Hematopoietic multipotent progenitor cell treated with erythropoietin and hydrocortisone succinate and interleukin-3 and kit ligand, for 6 days (in vitro differentiated cells): ENCODE data around the gene LMLN.
"Not testable (repeated sequence)": the region's sequence is repeated elsewhere in the genome, so short reads cannot be mapped to it uniquely, and the experiment has no call there.

Experiments used
- DNase-seq: peaks from one replicate; pipeline ENCODE4 v3.0.0-alpha.2; 2015

The LMLN gene

DNA sequence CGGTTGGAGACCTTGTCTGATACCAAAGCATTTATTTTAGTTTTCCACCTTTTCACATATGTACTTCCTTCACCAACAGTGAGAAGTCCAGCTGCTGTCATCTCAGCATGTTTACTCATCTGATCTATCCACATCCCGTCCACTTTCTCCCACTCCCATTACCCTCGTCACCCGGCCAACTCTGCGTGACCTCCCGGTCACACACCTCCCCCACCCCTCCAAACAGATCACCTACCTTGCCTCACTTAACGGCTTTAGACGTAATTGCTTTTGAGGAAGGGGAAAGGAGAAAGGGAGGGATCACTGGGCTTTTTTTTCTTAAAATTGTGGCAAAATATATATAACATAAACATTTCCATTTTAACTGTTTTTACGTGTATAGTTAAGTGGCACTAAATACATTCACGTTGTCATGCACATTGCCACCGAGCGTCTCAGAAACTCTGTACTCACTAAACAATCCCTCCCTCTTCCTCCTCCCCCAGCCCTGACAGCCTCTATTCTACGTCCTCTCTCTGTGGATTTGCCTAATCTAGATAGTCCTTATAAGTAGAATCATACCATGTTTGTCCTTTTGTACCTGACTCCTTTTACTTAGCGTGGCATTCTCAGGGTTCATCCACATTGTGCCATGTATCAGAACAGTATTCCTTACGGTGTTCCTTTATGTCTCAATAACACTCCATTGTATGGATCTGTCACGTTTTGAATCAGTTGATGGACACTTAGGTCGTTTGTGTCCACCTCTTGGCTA is 67.2 kb downstream of the LMLN start:
- DNase-seq = no peak

DNA sequence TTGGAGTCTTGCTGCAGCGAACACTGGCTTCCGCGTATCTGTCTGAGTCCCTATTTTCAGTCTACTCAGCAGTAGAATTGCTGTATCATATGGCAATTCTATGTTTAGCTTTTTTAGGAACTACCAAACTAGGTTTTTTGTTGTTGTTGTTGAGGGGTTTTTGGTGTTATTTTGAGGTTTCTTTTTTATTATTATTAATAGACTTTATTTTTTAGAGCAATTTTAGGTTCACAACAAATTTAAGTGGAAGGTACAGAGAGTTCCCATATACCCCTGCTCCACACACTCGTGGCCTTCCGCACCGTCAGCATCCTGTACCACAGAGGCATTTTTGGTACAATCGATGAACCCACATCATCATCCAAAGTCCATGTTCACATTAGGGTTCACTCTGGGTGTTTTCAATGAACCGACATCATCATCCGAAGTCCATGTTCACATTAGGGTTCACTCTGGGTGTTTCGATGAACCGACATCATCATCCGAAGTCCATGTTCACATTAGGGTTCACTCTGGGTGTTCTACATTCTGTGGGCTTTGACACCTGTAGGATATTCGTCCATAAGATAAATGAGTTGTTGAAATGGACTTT is 67.9 kb downstream of the LMLN start:
- no peak for DNase-seq

DNA sequence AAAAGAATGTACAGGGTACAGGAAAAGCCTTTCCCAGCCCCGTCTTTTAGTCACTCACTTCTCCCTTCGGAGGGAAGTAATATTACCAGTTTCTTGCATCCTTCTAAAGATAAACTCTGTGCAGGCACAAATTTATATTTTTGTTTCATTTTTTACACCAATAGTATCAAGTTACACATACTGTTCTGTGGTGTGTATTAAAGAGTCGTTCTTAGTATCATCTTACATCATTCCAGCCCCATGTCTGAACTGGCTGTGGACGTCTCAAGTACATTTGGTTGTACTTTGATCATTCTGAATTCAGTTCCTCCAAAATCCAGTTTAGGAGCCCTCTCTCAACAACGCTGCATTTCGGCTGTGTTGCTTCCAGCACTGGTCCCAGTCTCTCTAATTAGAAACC is 68.7 kb downstream of the LMLN start:
- DNase-seq = no peak

DNA sequence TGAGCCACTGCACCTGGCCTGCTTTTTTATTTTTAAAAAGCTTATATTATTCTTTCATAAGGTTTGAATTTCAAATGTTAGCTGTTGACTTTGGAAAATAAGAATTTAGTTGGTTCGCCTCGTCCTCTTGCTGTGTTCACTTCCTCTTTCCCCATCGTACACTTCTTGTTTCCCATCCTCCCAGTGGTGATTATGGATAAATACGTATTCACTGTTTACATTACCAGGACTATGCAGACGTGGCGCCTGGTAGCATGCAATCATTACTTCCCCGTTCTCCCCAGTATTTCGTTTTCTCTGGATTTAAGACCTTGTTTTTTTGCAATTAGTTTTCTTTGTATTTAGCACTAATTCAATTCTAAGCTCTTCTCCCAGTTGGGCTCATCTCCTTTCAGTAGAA is 70.1 kb downstream of the LMLN start:
- no peak for DNase-seq

DNA sequence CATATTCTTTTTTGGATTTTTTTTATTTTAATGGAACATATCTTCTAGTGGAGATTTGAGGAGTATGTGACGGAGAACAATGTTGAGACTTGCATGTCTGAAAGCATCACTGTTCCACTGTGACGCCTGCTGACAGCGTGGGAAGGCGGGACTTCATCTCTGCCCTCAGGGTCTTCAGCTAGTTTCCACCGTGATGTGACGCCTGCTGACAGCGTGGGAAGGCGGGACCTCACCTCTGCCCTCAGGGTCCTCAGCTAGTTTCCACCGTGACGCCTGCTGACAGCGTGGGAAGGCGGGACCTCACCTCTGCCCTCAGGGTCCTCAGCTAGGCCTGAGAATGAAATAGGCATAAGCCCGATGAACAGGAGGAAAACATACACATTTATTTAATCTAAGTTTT is 70.7 kb downstream of the LMLN start:
- DNase-seq = no peak

DNA sequence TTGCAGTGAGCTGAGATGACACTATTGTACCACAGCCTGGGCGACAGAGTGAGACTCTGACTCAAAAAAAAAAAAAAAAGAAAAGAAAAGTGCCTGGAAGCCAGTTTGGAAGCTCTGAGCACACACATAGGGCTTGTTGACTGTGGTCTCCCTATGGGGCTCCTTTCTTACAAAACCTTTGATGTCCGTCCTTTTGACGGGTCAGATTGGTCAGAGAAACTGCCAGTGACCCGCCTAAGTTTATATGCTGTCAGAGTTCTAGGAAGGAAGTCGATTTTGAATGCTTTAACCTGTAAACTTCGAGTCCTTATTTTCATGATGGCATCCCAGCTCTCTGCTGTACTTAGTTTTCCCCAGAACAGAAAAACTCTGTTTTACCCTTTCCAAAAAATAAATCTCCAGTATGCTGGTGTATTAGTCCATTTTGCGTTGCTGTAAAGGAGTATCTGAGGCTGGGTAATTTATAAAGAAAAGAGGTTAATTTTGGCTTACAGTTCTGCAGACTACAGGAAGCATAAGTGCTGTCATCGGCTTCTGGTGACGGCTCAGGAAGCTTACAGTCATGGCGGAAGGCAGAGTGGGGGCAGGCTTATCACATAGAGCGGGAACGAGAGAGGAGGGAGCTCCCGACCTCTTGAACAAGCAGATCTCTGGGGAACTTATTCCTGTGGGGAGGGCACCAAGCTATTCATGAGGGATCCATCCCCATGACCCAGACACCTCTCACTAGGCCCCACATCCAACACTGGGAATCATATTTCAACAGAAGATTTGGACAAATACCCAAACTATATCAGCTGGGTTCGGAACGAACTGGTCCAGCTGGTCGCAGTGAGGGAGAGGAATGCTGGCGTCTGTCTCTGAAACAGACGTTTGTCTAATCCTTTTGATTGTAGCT is 72.3 kb downstream of the LMLN start:
- DNase-seq = peak; percentile 6

DNA sequence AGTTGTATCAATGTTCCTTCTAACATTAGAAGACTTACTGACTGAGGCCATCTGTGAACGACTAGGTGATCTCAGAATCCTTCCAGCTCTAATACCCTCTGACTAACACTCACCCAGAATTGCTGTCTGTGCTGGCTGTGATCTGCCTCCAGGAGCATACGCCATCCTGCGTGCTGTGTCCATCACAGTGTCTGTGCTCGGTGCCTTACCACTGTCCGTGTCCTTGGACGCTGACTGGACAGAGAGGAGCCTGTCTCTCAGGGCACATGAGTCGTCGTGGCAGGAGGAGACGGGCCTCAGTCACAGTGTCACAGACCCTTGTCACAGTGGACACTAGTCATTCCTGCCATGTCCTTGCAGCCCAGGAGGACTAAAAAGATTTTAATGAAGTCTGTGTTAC is 83.1 kb downstream of the LMLN start:
- DNase-seq = no peak

DNA sequence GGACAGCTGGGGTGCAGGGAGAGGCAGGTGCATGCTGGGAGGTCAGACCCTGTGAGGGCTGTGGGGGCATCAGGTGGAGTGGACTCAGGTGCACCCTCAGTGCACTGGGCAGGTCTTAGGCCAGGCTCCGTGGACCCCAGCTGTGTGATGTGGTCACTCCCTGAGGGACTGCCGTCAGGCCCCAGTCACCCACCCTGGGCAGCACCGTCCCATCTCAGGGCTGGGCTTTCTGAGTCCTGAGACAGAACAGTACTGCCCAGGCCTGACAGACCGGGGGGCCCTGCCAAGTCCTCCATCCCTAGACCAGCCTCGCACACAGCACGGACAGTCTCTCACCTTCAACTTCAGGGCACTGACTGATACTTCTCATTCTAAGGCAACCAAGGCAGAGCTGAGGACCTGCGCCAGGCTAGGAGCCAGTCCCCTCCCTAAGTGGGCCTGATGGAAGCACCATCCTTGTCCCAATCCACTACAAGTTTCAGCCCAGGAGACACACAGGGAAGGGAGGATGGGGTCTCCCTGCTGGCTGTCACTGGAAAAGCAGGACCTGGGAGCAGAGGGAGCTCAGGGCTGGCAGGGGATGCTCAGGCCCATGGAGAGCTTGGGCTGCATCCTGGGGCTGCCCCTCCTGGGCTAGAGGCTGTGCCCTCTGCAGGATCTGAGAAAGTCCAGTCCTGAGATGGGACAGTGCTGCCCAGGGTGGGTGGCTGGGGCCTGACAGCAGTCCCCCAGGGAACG is 86.3 kb downstream of the LMLN start:
- DNase-seq = no peak

DNA sequence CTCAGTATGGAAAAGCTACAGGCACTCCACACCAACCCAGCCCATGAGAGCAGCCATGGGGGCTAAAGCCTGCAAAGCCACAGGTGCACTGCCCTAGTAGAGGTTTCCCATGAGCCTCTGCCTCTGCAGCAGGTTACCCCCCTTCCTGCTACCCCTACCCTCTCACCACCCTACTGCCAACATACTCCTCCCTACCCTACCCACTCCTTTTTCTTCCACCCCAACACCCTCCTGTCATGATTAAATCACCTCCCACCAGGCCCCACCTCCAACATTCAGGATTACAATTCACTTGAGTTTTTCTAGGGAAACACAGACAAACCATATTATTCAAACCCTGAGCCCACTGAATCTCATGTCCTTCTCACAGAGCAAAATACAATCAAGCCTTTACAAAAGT is 88.4 kb downstream of the LMLN start:
- no peak for DNase-seq

DNA sequence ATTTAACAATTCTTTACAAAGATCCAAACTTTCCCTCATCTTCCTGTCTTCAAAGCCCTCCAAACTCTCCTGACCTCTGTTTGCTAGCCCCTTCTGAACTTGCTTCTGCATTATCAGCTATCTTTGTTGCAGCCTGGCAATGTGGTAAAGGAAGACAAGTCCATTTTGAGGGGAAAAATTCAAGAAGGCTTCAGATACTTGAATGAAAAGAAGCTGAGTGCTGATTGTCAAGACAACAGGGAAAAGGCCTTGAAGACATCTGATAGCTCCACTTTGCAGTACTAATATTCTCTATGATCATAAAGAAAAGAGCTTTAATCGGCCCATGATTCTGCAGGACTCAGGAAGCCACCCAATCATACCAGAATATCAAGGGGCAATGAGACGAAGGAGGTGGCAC is 91.8 kb downstream of the LMLN start:
- DNase-seq = peak; percentile 51

DNA sequence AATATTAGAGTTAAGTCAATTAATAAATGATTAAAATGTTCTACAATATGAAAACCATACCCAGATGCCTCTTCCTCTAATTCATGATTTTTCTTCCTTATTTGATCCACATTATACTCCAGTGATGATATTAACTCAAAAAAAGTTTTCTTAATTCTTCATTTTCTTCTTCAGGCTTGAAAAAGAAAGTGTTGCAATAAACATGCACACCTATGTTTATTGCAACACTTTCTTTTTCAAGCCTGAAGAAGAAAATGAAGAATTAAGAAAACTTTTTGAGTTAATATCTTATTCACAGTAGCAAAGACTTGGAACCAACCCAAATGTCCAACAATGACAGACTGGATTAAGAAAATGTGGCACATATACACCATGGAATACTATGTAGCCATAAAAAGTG is 93.4 kb downstream of the LMLN start:
- DNase-seq = not testable (repeated sequence)

DNA sequence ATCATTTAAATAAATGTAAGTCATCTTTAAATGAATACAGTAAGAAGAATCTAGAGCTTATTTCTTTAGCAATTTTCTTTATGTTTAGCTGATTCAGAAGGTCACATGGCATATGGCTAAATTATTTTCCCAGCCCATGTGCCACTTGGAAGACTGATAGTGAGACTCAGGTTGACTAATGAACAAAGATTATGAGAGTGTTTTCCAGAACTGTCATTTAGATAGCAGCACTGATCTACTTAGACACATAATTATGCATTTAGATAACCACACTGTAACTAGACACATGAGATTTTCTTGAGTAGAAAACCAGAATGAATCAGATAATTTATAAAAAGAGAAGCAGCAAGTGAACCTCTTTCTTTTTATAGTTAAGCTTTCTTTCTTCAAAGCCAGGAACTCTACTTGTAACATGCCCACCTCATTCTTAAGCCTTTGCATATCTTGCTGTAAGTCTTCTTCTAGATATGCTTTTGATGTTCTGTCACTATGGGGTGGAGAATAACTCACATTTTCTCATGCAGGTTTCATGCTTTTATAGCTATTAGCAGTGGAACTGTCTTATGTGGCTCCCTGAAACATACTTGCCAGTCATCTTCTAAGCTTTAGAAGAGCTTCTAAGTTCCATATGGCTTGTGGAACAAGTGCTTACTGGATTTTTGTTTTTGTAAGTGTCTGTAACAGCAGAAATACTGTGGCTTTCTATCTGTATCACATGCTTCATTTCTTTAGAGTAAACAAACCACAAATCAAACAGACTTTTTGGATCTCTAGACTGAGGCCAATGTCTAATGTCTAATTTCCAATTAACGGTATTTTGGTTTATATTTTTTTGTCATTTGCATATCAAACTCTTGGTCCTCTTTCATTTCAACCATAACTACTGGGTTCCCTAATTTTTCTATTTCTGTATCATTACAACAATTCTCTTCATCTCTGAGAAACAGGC is 101.4 kb downstream of the LMLN start:
- DNase-seq = peak; percentile 24

DNA sequence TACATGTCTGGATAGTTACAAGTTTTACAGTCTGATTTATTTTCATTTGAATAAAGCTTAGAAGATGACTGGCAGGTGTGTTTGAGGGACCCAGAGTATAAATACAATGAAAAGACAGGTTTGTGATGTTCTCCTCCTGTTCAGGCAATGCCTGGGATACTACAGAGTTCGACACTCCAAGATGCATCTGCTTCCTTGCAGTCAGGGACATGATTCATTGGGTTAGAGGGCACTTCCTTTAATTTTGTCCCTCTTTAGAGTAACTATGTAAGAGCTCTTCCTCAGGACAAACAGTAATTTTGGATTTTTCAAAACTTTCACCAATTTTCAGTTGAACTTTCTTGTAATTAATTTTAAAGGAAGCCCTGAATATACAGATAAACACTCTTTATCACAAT is 102.0 kb downstream of the LMLN start:
- DNase-seq = no peak

DNA sequence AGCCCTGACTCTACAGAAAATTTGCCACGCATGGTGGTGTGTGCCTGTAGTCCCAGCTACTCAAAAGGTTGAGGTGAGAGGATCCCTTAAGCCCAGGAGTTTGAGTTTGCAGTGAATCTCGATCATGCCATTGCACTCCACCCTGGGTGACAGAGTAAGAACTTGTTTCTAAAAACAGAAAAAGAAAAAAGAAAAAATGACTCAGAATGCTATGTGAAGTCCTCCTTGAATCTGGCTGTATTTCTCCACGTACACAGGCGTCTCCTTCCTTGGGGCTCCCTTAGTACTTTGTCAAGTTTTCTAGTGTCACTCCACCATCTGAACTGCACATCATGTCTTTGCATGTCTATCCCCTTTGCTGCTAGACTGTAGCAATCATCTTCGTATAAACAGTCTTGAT is 104.4 kb downstream of the LMLN start:
- no peak for DNase-seq

DNA sequence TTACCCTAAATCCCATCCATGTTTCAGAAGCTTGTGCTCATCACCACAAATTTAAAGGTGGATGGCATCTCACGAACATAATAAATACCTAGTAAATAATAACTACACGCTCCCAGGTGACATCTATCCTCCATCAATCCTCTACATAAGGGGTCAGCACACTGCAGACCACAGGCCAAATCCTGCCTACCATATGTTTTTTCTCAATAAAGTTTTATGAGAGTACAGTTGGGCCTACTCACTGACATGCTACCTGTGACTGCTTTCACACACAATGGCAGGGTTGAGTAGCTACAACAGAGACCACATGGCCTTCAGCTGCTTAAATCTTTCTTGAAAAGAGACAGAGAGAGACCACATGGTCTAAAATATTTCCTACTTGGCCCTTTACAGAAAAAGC is 105.9 kb downstream of the LMLN start:
- DNase-seq = no peak

DNA sequence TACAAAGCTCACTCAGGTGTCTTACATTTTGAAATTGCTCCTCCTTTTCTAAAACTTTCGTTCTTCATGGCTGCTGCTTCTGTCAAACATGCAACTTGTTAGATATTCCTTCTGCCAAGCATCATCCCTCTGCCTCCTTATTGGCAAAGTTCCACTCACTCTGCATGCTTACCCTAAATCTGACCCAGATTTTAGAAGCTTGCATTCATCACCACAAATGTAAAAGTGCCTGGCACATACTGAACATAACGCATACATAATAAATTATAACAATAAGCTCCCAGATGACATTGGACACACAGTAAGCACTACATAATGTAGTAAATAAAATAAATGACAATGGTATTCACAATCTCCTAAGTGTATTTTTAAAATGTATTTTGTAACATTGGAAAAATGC is 107.4 kb downstream of the LMLN start:
- DNase-seq = no peak

DNA sequence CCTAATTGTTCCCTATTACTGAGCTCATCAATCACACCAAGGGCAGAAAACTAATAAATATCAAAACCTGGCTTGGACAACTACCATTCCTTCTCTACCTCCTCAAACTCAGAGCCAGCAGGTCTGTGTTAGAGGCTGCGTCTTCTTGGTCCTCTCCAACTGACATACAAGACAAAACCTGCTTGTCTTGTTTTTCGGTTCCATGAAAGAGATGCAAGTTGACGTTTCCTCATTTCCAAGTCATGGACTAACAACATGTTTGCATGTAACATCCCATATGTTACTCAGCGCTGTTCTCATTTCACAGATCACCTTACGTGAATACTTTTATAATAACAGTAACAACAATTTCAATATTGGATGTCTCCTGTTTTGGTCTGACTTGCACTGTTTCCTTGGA is 110.9 kb downstream of the LMLN start:
- no peak for DNase-seq

DNA sequence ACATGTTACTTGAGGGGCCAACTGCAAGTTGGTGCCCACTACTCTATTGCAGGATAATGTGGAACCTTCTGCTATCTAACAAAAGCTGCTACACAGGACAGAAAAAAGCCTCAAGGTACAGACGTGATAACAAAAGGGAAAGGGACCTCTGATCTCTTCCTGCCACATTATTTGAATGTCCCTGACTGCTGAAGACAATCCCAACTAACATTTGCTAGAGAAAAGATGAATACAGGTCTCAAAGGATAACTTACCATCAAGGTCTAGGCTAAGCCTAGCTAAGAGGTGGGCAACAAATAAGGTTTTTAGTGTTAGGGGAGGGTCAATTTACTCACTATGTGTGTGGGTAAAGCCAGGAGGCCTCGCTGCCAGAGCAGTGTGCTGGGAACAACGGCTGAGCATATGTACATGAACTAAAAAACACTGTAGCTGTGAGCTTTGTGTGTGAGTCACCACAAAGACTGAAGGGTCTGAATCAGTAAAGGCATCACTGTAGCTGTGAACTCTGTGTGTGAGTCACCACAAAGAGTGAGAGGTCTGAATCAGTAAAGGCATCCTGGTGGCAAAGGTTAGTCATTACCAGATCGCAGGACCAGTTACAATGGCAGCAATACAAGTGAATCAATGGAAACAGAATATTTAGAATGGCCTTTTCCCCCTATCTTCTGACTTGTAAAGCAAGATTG is 111.7 kb downstream of the LMLN start:
- DNase-seq = peak; percentile 47

DNA sequence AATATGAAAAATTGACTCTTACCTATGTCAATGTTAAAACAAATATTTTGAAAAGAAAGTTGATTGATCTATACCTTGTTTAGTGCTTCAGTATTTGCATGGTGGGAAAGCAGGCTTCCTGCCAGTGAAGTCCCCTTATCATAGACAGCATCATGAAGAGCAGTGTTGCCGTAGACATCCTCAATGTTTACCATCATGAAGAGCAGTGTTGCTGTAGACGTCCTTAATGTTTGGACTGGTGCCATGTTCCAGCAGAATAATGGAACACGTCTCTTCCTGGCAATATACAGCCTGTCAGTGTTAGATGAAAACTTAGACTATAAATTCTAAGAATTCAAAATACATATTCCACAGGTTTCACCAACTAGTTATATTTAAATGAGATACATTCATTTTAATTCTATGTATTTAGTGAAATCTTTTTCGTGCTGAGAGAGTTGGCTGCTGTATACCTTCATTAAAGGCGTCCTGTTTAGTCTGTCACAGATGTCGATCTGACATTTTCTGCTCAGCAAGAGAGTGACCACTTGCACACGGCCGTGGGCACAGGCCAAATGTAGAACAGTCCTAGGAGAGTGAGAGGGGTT is 116.8 kb downstream of the LMLN start:
- peak; percentile 13 for DNase-seq

DNA sequence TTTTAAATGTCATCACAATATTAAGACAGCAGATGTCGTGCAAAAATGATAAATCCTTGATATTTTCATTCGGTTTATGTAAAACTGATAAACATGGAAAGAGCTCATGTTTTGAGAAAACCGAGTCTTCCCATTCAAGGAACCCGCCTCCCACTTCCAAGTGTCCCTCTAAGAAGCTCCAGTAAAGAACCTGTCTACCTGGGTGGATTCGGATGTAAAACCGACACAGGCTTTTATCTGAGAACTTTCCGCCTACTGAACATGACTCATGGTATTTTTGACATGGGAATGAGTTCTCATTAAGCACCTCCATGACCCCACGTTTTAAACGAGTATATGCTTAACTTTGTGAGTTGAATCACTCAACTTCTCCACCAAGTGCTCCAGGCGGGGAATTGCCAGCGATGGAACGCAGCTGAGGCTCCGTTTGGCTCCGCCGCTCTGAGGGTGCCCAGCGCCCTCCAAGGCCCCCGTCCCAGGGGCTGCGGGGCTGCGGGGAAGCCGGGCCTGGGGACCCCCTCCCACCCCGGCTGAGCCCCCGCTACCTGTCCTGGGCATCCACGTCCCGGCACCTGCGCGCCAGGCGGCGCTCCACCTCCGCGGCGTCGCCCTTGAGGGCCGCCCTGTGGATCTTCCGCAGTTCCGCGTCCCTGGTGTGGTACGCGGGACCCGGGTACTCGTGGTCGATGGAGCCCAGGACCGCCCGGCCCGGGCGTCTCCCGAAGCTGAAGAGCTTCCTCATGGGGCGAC is 119.9 kb downstream of the LMLN start:
- peak; percentile 76 for DNase-seq
